G401.6 (cell line): ENCODE results near the gene HMCN2.

Source experiments
- FAIRE-seq: peaks from 2 replicates; lab custom pipeline; 2012; peaks lifted over from hg19 to GRCh38; lab: Jason Lieb, UNC

HMCN2 gene

GRCh38 chr9:130417602-130418001 is 152.0 kb downstream of the HMCN2 start:
- no peak for FAIRE-seq

GRCh38 chr9:130418776-130419175 is 153.2 kb downstream of the HMCN2 start:
- FAIRE-seq = no peak

- no peak for FAIRE-seq
Measured at GRCh38 chr9:130419521-130420035, 154.0 kb downstream of the HMCN2 start.

GRCh38 chr9:130421154-130421801 is 155.7 kb downstream of the HMCN2 start:
- no peak for FAIRE-seq

- FAIRE-seq = no peak
Measured at GRCh38 chr9:130421802-130422276, 156.3 kb downstream of the HMCN2 start.

- FAIRE-seq = no peak
Measured at GRCh38 chr9:130422546-130422945, 157.0 kb downstream of the HMCN2 start.

- FAIRE-seq = no peak
Measured at GRCh38 chr9:130423272-130423671, 157.7 kb downstream of the HMCN2 start.

- FAIRE-seq = no peak
Measured at GRCh38 chr9:130424595-130425454, 159.3 kb downstream of the HMCN2 start.

GRCh38 chr9:130425741-130426466 is 160.3 kb downstream of the HMCN2 start:
- no peak for FAIRE-seq

GRCh38 chr9:130426467-130426773 is 160.9 kb downstream of the HMCN2 start:
- FAIRE-seq = no peak

GRCh38 chr9:130426883-130427282 is 161.3 kb downstream of the HMCN2 start:
- no peak for FAIRE-seq

GRCh38 chr9:130427326-130427725 is 161.8 kb downstream of the HMCN2 start:
- no peak for FAIRE-seq

- FAIRE-seq = no peak
Measured at GRCh38 chr9:130428086-130428665, 162.6 kb downstream of the HMCN2 start.

- FAIRE-seq = no peak
Measured at GRCh38 chr9:130429381-130429780, 163.8 kb downstream of the HMCN2 start.

- FAIRE-seq = no peak
Measured at GRCh38 chr9:130429831-130430230, 164.3 kb downstream of the HMCN2 start.

GRCh38 chr9:130430232-130430631 is 164.7 kb downstream of the HMCN2 start:
- FAIRE-seq = no peak

- no peak for FAIRE-seq
Measured at GRCh38 chr9:130430734-130431535, 165.4 kb downstream of the HMCN2 start.

GRCh38 chr9:130431536-130432303 is 166.2 kb downstream of the HMCN2 start:
- FAIRE-seq = no peak

- no peak for FAIRE-seq
Measured at GRCh38 chr9:130432362-130432761, 166.8 kb downstream of the HMCN2 start.

GRCh38 chr9:130432796-130433167 is 167.2 kb downstream of the HMCN2 start:
- no peak for FAIRE-seq
